ENCODE results near the gene PDE4D. TPM values are rescaled to one million over a fixed set of nuclear protein-coding genes. Genes with fewer than 3 reads are reported as not detected.

Gene PDE4D
- total and polyA plus RNA-seq, 10 of the 15 experiments (the other 5 are each of a cell fraction or from before 2014, with no cell fraction given), result 0.87 to 4.1 (median 2.2) TPM

GRCh38 chr5:58969253-58969652 is 924.3 kb downstream of the PDE4D start:
- Histone ChIP-seq H3K4me3 (no peak overlapping the region), H3K27ac (ENCODE audit: control insufficient read depth, insufficient read depth) (no peak overlapping the region), H3K27me3 (replicated peaks in 1 of 2; ENCODE audit: control insufficient read depth in 2 of 2, insufficient read depth in 2 of 2, low read length in 1 of 2) (no peaks in the 10 kb centered on the region), H3K4me1 (ENCODE audit: control insufficient read depth, insufficient read depth, low read length) (no peaks in the 10 kb centered on the region), H3K79me2 (ENCODE audit: control insufficient read depth, insufficient read depth, low read length) (no peaks in the 10 kb centered on the region), H2AFZ (ENCODE audit: control insufficient read depth, low read depth, low read length) (no peak overlapping the region), H3K36me3 (ENCODE audit: control insufficient read depth in 2 of 2, insufficient read depth in 2 of 2, low read length in 1 of 2) (no peaks in the 10 kb centered on the region), H3K9me3 (replicated peaks; ENCODE audit: control insufficient read depth, insufficient read depth, low read length) (no peaks in the 10 kb centered on the region), H3K9ac (ENCODE audit: control insufficient read depth, insufficient read depth, low read length) (no peak overlapping the region), H3K4me2 (ENCODE audit: control insufficient read depth, insufficient read depth) (no peak overlapping the region), H4K20me1 (ENCODE audit: control insufficient read depth, insufficient read depth) (no peaks in the 10 kb centered on the region)
- CTCF ChIA-PET, result interaction anchor here (0.9 to 1.2 kb wide), 2 partner anchors 38 to 84 kb away, joined by 3 to 4 read pairs; no protein-coding TSS in a partner anchor
- SMC1A ChIA-PET (ENCODE audit: uncharacterized antibody, unreplicated experiment), result interaction anchor here (1.1 to 1.8 kb wide), 6 partner anchors 10 to 76 kb away, joined by 3 to 6 read pairs (median 4); no protein-coding TSS in a partner anchor
- no TSS peak for BruUV-seq (replicated peaks)
- WGBS (ENCODE audit: insufficient coverage, insufficient replicate concordance, low lambda C conversion rate, missing lambda C conversion rate), result 53% methylated on average over 3 of the region's 3 CpGs
- POLR2A ChIA-PET, result no interaction called here
- TF ChIP-seq ZBED1 (IDR thresholded peaks at IDR 0.05; ENCODE audit: borderline replicate concordance) (no peak), SREBF1 (IDR thresholded peaks at IDR 0.05; ENCODE audit: low read length) (no peak), SMAD5 (IDR thresholded peaks at IDR 0.05; ENCODE audit: low read depth) (no peak), FOXM1 (IDR thresholded peaks at IDR 0.05; ENCODE audit: low read depth, low read length) (no peak), PML (IDR thresholded peaks at IDR 0.05; ENCODE audit: low read length) (no peak), PAX8 (IDR thresholded peaks at IDR 0.05) (no peak)
- intact Hi-C loops (cut with micrococcal nuclease; ENCODE audit: unreplicated experiment) (no loop called here), in situ Hi-C loops (cut with MboI) (no loop called here)
- DNase-seq (ENCODE audit: low read depth, low spot score) (no peak), ATAC-seq (no peak), FAIRE-seq (no peak)
- RAD21 ChIA-PET (ENCODE audit: unreplicated experiment), result no interaction called here

GRCh38 chr5:58968350-58968749 is 925.2 kb downstream of the PDE4D start:
- POLR2A ChIA-PET, result no interaction called here
- Histone ChIP-seq H3K36me3 (ENCODE audit: control insufficient read depth in 2 of 2, insufficient read depth in 2 of 2, low read length in 1 of 2) (no peaks in the 10 kb centered on the region), H4K20me1 (ENCODE audit: control insufficient read depth, insufficient read depth) (no peaks in the 10 kb centered on the region), H3K4me3 (no peak overlapping the region), H3K9me3 (replicated peaks; ENCODE audit: control insufficient read depth, insufficient read depth, low read length) (no peaks in the 10 kb centered on the region; the same call in 2 of the 3 replicates), H2AFZ (ENCODE audit: control insufficient read depth, low read depth, low read length) (no peak overlapping the region), H3K4me2 (ENCODE audit: control insufficient read depth, insufficient read depth) (no peak overlapping the region), H3K4me1 (ENCODE audit: control insufficient read depth, insufficient read depth, low read length) (no peaks in the 10 kb centered on the region), H3K27ac (ENCODE audit: control insufficient read depth, insufficient read depth) (no peak overlapping the region), H3K27me3 (replicated peaks in 1 of 2; ENCODE audit: control insufficient read depth in 2 of 2, insufficient read depth in 2 of 2, low read length in 1 of 2) (no peaks in the 10 kb centered on the region), H3K9ac (ENCODE audit: control insufficient read depth, insufficient read depth, low read length) (no peak overlapping the region), H3K79me2 (ENCODE audit: control insufficient read depth, insufficient read depth, low read length) (no peaks in the 10 kb centered on the region)
- no peak for TF ChIP-seq CEBPZ (IDR thresholded peaks at IDR 0.05; ENCODE audit: low read depth, low read length)
- no peak for TF ChIP-seq YY1 (IDR thresholded peaks at IDR 0.05; ENCODE audit: low read depth, low read length)
- TF ChIP-seq CHD1 (IDR thresholded peaks at IDR 0.05; ENCODE audit: low read depth, low read length), result no peak
- no peak for TF ChIP-seq FOXK2 (IDR thresholded peaks at IDR 0.05)
- no peak for TF ChIP-seq USF1 (IDR thresholded peaks at IDR 0.05; ENCODE audit: borderline replicate concordance, extremely low read length, insufficient read depth, low read depth, low read length)
- TF ChIP-seq BCL11A (IDR thresholded peaks at IDR 0.05; ENCODE audit: low read depth, low read length), result no peak
- no peak for TF ChIP-seq IKZF2 (IDR thresholded peaks at IDR 0.05)
- TF ChIP-seq DPF2 (IDR thresholded peaks at IDR 0.05), result no peak
- TF ChIP-seq MEF2B (IDR thresholded peaks at IDR 0.05; ENCODE audit: partially characterized antibody, poor library complexity, severe bottlenecking), result no peak
- CTCF ChIA-PET, result interaction anchor here (0.6 to 0.9 kb wide), 2 partner anchors 83 to 1210 kb away, joined by 3 to 4 read pairs; no protein-coding TSS in a partner anchor
- 37% methylated on average over 3 of the region's 3 CpGs for WGBS (ENCODE audit: insufficient coverage, insufficient replicate concordance, low lambda C conversion rate, missing lambda C conversion rate)
- no peak for FAIRE-seq
- intact Hi-C loops (cut with micrococcal nuclease; ENCODE audit: unreplicated experiment), result no loop called here
- in situ Hi-C loops (cut with MboI), result no loop called here
- SMC1A ChIA-PET (ENCODE audit: uncharacterized antibody, unreplicated experiment), result interaction anchor here (1.1 to 1.8 kb wide), 6 partner anchors 9 to 75 kb away, joined by 3 to 6 read pairs (median 4); no protein-coding TSS in a partner anchor
- RAD21 ChIA-PET (ENCODE audit: unreplicated experiment), result interaction anchor here (0.5 kb wide), 1 partner anchor 149 kb away, joined by 3 read pairs; no protein-coding TSS in a partner anchor
- no peak for DNase-seq (ENCODE audit: low read depth, low spot score)
- no TSS peak for BruUV-seq (replicated peaks)
- no peak for ATAC-seq

All from GM12878 (cell line).